ENCODE measurements around the gene STAC2.
A peak's percentile ranks its signal among the peaks of the same experiment; 100 is the strongest.

The STAC2 gene

GRCh38 chr17:39209317-39210092, 16.2 kb downstream of the STAC2 start:
- peak; percentile 55 for DNase-seq (ENCODE audit: low read depth)

- no peak for DNase-seq (ENCODE audit: low read depth)
Observed at GRCh38 chr17:39208893-39209292, 16.9 kb downstream of the STAC2 start.

- DNase-seq (ENCODE audit: low read depth), result no peak
Observed at GRCh38 chr17:39208136-39208535, 17.6 kb downstream of the STAC2 start.

DNA sequence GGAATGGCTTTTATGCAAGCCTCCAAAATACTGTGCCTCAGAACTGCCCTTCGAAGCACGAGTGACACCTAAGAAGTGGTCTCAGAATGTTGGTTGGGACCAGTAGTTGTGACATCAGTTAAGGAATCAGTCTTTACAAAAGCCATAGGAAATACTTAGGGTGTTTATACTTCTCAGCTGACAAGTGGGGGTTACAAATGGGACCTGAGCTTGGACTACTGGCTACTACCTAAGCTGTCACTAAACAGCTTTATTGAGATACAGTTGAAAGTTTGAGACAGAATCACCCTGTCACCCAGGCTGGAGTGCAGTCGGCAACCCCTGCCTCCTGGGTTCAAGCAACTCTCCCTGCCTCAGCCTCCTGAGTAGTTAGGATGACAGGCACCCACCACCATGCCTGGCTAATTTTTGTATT, 20.6 kb downstream of the STAC2 start:
- DNase-seq (ENCODE audit: low read depth), result no peak

DNA sequence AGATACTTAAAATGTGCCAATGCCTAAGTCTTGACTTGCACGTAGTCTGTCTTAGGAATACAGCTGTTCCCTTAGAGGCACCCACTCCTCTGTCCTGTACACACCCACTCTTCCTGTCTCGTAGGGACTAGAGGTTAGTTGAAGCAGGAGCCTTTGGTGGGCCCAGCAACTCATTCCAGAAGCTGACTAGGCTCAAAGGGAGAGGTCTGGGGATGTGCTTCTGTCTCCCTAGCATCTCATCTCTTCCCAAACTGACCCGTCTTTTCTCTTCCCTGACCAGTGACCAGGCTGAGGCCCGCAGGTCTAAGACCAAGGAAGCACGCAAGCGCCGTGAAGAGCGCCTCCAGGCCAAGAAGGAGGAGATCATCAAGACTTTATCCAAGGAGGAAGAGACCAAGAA, 21.5 kb downstream of the STAC2 start:
- DNase-seq (ENCODE audit: low read depth), result no peak

GRCh38 chr17:39200957-39201510, 24.7 kb downstream of the STAC2 start:
- DNase-seq (ENCODE audit: low read depth), result no peak

- DNase-seq (ENCODE audit: low read depth), result peak; percentile 69
Observed at GRCh38 chr17:39200070-39200879, 25.5 kb downstream of the STAC2 start, which contains the start of gene RPL19. RPL19 (plus strand) TSS chr17:39200283; CDS start chr17:39200345, 62 bp downstream.

GRCh38 chr17:39199820-39200069, 26.0 kb downstream of the STAC2 start:
- peak; percentile 82 for DNase-seq (ENCODE audit: low read depth)

GRCh38 chr17:39198186-39198566, 27.6 kb downstream of the STAC2 start:
- no peak for DNase-seq (ENCODE audit: low read depth)

DNA sequence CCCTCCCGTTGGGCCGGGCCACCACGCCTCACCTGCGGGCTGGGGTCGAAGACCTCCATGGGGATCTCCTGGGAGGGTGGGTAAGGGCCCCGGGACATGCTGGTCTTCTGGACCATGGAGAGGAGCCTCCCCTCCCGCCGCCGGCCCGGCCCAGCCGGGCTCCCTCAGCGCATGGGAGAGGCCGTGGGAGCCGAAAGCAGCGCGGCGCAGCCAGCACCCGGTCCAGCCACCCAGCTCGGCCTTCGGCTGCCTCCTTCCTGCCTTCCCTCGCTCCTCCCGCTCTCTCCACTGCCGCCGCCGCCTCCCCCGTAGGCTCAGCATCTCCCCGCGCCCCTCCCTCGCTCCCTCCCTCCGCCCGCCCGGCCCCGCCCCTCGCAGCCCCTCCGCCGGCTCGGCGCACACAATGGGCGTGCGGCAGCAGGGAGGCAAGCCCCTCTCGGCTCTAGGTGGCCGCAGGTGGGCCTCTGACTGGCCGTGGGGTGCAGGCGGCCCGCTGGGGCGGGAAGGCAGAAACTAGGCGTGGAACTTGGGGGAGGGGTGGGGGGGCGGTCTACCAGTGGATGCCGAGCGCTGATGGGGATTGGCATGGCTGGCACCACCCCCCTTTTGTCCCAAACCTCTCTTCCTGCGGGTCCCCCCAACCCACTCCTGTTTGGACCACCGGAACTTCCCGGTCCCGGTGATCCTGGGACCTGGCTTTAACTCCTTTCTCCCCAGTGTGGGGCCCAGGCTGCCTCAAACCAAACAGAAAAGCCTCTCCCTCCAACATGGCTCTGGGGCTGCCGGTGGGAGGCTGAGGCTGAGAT, 28.2 kb downstream of the STAC2 start, which contains the start of gene CACNB1:
CACNB1 (minus strand) TSS at position 290 of the 806 bp plus-strand sequence; CDS start at position 116, 174 bp downstream.
- peak; percentile 71 for DNase-seq (ENCODE audit: low read depth)

DNA sequence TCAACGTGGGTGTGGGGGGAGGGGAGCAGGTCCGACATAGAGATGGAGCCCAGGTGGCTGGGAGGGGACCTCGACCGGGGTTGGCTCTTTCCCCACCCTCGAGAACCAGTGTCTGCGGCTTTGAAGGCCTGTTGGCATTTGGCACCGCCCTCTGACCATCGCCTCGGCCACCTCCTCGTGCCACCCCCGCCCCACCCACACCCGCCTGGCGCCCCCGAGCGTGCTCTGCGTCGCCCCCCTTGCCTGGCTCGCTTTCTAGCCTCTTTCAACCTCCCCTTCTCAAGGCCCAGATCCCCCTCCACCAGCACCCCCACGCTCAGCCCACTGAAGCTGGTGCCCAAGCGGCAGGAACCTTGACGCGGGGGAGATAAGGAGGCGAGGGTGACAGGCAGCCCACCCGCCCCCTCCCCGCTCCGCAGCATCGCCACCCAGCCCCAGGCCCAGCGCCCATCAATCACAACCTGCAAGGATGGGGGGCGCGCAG, 28.9 kb downstream of the STAC2 start:
- DNase-seq (ENCODE audit: low read depth), result no peak

DNA sequence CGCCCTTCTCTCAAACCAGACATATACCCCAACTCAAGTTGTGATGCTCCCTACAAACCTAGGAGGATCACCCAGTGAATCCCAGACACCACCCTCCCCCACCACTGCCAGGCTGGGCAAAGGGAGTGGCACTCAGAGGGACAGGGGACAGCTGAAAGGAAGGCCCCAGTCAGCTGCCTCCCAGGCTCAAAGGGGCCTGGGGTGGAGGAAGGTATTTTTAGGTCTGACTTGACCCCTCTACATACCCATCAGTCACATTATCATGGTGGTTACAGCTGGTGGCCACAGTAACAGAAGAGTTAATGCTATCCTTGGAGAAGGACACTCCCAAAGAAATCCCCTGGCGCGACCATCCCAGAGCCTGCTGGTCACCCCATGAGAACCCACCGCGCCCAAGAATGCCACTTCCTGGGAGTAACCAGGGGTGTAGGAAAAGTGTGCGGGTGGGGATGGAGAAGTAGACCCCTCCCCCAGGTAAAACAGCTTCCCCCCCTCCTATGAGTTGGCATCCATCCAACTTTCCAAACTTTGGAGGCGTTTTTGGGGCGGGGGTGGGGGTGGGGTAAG, 29.4 kb downstream of the STAC2 start:
- DNase-seq (ENCODE audit: low read depth), result no peak

- no peak for DNase-seq (ENCODE audit: low read depth)
Observed at GRCh38 chr17:39195568-39196160, 30.1 kb downstream of the STAC2 start.

DNA sequence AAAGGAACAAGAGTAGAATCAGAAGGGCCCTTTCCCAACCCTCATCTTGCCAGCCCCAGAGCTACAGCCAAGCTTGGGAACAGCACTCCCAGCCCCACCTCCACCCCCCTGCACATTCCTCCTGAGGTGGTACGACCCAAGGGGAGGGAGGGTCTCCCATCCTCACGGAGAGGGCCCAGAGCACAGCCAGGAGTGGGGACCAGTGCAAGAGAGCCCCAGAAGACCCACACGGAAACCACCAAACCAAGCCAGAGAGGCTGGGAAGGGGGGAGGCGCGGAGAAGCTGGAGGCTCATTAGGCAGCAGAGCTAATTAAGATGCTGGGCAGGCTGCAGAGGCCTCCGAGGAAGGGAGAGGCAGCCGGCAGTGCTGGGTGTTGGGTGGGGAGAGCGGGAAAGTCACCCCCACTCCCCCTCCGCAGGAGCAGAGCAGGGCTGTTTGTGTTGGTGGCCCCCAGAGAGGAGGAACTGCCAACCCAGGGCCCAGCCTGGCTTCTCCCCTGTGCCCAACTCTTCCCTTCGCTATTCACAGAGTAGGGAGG, 30.7 kb downstream of the STAC2 start:
- DNase-seq (ENCODE audit: low read depth), result no peak

DNA sequence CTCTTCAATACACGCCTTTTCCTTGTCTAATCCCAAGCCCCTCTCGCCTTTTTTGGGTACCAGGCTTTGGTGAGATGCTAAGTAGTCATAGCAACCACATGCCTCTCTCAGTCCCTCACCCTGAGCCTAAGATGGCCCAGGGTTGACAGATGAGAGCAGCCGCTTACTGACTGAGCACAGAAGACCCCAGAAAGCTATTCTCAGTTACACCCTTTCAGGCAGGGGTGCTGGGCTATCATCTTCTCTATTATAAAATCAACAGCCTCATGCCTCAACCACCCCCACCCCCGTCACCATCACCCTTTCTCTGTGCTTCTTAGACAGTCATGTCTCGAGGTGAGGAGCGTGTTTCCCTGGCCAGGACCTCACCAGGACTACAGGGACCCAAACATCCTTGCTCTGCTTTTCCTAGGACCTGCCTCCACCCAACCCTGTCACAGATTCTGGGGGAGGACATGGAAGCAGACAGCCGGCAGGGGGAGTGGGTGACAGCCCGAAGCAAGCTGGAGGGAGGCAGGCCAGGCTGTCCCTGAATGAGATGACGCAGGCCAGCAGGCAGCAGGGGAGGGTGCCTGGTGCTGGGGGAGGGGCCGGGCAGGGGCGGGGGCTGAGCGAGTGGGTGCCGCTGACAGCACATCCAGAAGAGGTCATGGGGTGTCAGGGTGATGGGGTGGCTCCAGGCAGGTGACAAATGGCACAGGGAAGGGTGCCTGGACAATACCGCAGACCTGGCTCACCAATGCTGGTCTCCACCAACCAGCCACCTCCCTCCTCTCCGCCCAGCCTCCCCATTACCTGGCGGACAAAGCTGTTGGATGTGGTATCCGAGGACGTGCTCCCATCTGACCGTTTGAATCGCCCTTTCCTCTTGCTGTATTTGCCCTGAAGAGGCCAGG, 31.4 kb downstream of the STAC2 start:
- DNase-seq (ENCODE audit: low read depth), result no peak

DNA sequence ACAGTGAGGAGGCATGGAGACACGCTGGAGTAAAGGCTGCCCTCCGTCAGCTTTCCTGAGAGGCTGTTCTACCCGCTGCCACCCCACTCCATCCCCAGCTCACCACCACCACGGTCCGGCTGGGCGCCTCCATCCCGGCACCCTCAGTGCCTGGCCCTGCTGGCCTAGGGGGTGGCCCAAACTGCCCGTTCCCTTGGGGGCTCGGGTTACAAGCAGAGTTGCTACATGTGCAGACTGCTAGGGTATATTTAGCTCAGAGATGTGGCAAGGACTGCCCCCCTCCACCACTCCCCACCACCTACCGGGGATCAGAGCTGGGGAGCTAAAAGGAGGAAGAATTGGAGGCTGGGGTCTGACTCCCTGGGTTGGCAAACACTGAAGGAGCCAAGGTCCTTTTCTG, 32.4 kb downstream of the STAC2 start:
- DNase-seq (ENCODE audit: low read depth), result no peak

DNA sequence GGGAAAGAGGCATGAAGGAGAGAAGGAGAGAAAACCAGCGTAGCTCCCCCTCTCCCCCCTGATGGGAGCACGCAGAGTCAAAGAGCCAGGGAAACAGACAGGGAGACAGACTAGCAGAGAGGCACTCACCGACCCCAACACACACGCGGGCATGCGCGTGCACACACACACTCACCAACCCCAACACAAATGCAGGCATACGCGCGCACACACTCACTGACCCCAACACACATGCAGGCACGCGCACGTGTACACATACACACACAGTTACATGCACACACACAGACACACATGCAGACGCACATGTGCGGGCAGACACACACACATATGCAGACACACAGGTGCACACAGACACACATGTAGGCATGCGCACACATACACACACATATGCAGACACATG, 32.8 kb downstream of the STAC2 start:
- DNase-seq (ENCODE audit: low read depth), result no peak

DNA sequence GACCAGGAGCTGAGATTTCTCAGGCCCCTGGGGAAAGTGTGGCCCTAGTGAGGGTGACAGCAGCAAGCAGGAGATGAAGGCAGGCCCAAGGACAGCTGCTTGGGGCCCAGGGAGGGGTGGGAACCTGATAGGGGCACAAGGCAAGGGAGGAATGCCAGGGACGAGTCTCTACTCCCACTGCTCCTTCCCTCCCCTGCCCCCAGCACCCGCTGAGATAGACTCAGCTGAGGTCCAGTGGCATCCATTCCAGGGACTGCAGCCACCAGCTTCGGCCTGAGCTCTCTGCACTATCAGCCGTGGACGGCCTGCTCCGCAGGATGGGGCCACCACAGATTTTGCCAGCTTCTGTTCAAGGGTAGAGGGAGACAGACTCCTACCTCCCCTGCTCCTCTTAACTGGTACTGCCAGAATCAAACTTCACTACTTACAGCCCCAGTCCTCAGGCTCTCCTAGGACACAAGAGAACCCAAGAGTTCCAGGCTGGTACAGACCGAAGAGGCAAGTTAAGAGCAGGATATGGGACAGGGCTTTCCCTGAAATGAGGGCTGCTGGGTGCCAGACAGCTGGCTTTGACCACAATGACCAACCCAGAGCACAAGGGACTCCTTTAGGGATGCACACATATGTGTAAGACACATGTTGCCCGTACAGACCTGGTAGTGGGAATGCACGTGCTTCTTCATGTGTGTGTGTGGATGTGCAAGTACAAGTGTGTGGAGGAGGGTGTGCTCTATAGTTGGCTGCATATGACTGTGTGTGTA, 33.8 kb downstream of the STAC2 start:
- no peak for DNase-seq (ENCODE audit: low read depth)

- no peak for DNase-seq (ENCODE audit: low read depth)
Observed at GRCh38 chr17:39187152-39187830, 38.5 kb downstream of the STAC2 start.

All from T-helper 22 cell (primary cell).